Adrenal gland (tissue), 12 donors: ENCODE data around the gene CAPN7. TPM values are rescaled to one million over a fixed set of nuclear protein-coding genes. Genes with fewer than 3 reads are reported as not detected.
A peak's percentile ranks its signal among the peaks of the same experiment; 100 is the strongest.

ENCODE experiments used
- DNase-seq, 7 donors: peaks; one replicate each; pipeline ENCODE4 v3.0.0-alpha.2; 2019 to 2020
- H3K27ac ChIP-seq, 5 donors: fragments of 200-600 bp; sonication (generic) in 4 of 5; 1 replicate in 3 of 5; 2 replicates in 2 of 5; pipeline versions ENCODE4 v1.5.1 to v1.8.0; 2016 to 2020; ENCODE audit warnings: mild to moderate bottlenecking in 1 of 5
- H3K27me3 ChIP-seq: fragments of 200-600 bp; 2 replicates; pipeline ENCODE4 v1.8.0; 2021
- H3K36me3 ChIP-seq, 2 donors: fragments of 200-600 bp; replicated peaks in 1 of 2; 1 replicate in 1 of 2; 2 replicates in 1 of 2; pipeline versions ENCODE4 v1.5.1 to v1.8.0; 2018 to 2022
- H3K4me1 ChIP-seq, 2 donors: fragments of 200-600 bp; replicated peaks in 1 of 2; 1 replicate in 1 of 2; 2 replicates in 1 of 2; pipeline versions ENCODE4 v1.5.1 to v1.8.0; 2018 to 2021
- H3K4me3 ChIP-seq, 4 donors: fragments of 200-600 bp; sonication (generic) in 3 of 4; one replicate each; pipeline ENCODE4 v1.5.1; 2016 to 2018
- H3K9me3 ChIP-seq, 3 donors: fragments of 200-600 bp; sonication (generic) in 1 of 3; replicated peaks in 1 of 3; 1 replicate in 2 of 3; 2 replicates in 1 of 3; pipeline versions ENCODE4 v1.5.1 to v1.8.0; 2016 to 2021
- POLR2A ChIP-seq, 2 donors: fragments of 450-650 bp; IDR thresholded peaks; one replicate each; pipeline ENCODE4 v1.6.1; 2017; ENCODE audit warnings: antibody characterized with exemption in 2 of 2, mild to moderate bottlenecking in 2 of 2, moderate library complexity in 1 of 2
- WGBS, 4 donors: extraction: QIAGEN DNeasy Blood & Tissue Kit in 2 of 4; methylation state at CpG; one replicate each; pipeline versions ENCODE4 v1.1.5 to v1.1.7; 2013 to 2017; 5-methylcytosine and 5-hydroxymethylcytosine counted together
- intact Hi-C, 2 donors: fragments of 100-400 bp; cut with DNase I; formaldehyde crosslinking; loops; one replicate each; pipeline versions ENCODE4 v1.14.1 to v1.15.0; 2022 to 2023
- polyA plus RNA-seq, 3 donors: library from polyadenylated mRNA; stranded (reverse); fragments of 200-250 nt in 2 of 3; fragments of 350-450 nt in 1 of 3; fragmentation: Illumina TruSeq in 1 of 3; extraction: RNeasy Lipid Tissue Mini Kit (QIAGEN cat#74804) in 1 of 3; gene quantifications; one replicate each; pipeline ENCODE4 v1.2.3, GENCODE V29; 2013 to 2014
- total RNA-seq, 9 donors: library from RNA; depleted of rRNA in 4 of 9; stranded (reverse); fragments of >200 nt in 4 of 9; fragments of 120-200 nt in 1 of 9; fragmentation: NEBNext Ultra II Directional in 1 of 9; extraction: Animal tissue kit (Norgen Biotek cat#: 25700) in 1 of 9; gene quantifications; one replicate each; pipeline versions ENCODE4 v1.1.0 to v1.2.4, GENCODE V29; 2013 to 2023
- TF ChIP-seq, protein P1 (sequence below), 6 experiments: fragments of 450-650 bp in 4 of 6; fragments of 200-600 bp in 2 of 6; sonication (generic) in 1 of 6; IDR thresholded peaks; 1 replicate in 5 of 6; 2 replicates in 1 of 6; pipeline versions ENCODE4 v1.5.1 to v1.8.0; 2016 to 2021; ENCODE audit warnings: antibody characterized with exemption in 6 of 6, mild to moderate bottlenecking in 2 of 6, moderate library complexity in 1 of 6
- donor health status: healthy with polysubstance abuse.
- donor health status: Bipolar disorder and iron deficiency.
- donor health status: DM: yes; HTN: yes; CAD: no.
- donor health status: DM: no; HTN: no; CAD: no.
- donor health status: DM: no; HTN: no; CAD: no.
- donor health status: DM: yes; HTN: yes; CAD: no.

Gene CAPN7
- total and polyA plus RNA-seq, 12 donors = 14.4 to 54.9 (median 36.5) TPM

DNA sequence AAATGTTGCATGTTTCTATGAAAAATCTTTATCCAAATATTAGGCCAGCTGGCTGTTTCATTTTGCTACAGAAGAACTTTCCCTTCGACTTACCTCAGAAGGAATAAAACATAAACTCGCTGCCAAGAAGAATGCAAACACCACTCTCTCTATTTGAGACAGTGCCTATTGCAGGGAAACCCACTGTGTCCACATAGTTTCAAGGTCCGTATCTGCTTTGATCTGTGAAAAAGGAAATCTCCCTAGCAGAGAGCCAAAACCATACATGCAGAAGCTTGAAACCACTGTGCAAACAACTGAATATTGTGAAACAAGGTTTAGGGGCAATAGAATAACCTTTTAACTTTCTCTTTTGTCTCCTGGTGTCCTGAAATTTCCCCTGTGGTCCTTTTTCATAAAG lies 35.0 kb upstream of the CAPN7 start:
- no peak for DNase-seq

DNA sequence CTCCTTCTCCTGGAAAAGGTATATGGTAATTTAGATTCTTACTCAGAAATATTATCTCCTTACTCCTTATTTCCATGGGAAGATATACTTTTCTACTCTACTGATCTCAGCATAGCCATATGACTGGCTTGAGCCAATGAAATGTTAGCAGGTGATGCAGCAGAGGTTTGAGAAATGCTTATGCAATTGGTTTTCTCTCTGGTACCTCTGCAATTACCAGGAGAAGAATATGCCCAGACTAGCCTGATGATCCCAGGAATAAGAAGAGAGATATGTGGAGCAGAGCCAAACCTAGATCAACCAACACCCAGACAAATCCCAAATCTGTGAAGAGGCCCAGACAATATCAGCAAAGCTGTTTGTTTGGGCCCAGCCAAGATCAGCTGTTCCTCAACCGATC lies 33.2 kb upstream of the CAPN7 start:
- intact Hi-C loops = loop anchor here in 1 of 2 donors (10.0 kb wide), 1 partner anchor 58 kb away; no protein-coding TSS in a partner anchor
- no peaks in the 10 kb centered on the region for H3K9me3 ChIP-seq
- H3K4me1 ChIP-seq = no peaks in the 10 kb centered on the region
- TF ChIP-seq POLR2A (IDR thresholded peaks at IDR 0.05) = no peak
- TF ChIP-seq, protein P1, sequence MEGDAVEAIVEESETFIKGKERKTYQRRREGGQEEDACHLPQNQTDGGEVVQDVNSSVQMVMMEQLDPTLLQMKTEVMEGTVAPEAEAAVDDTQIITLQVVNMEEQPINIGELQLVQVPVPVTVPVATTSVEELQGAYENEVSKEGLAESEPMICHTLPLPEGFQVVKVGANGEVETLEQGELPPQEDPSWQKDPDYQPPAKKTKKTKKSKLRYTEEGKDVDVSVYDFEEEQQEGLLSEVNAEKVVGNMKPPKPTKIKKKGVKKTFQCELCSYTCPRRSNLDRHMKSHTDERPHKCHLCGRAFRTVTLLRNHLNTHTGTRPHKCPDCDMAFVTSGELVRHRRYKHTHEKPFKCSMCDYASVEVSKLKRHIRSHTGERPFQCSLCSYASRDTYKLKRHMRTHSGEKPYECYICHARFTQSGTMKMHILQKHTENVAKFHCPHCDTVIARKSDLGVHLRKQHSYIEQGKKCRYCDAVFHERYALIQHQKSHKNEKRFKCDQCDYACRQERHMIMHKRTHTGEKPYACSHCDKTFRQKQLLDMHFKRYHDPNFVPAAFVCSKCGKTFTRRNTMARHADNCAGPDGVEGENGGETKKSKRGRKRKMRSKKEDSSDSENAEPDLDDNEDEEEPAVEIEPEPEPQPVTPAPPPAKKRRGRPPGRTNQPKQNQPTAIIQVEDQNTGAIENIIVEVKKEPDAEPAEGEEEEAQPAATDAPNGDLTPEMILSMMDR (IDR thresholded peaks at IDR 0.05) = no peak
- no peak for DNase-seq
- H3K27ac ChIP-seq = no peak overlapping the region
- H3K36me3 ChIP-seq = no peaks in the 10 kb centered on the region
- no peaks in the 10 kb centered on the region for H3K27me3 ChIP-seq
- 75 to 96% (median 93%) methylated on average over 1 of the region's 1 CpG for WGBS, 4 donors
- no peak overlapping the region for H3K4me3 ChIP-seq

More for the DNA sequence above, 35.0 kb upstream of the CAPN7 start:
- H3K9me3 ChIP-seq = no peaks in the 10 kb centered on the region
- intact Hi-C loops = loop anchor here in 1 of 2 donors (10.0 kb wide), 1 partner anchor 56 kb away; no protein-coding TSS in a partner anchor
- H3K36me3 ChIP-seq = no peaks in the 10 kb centered on the region
- peak overlapping the region in 1 of 4 donors; percentile 9 for H3K4me3 ChIP-seq
- H3K27me3 ChIP-seq = no peaks in the 10 kb centered on the region
- TF ChIP-seq, protein P1 (IDR thresholded peaks at IDR 0.05) = no peak
- no peak for TF ChIP-seq POLR2A (IDR thresholded peaks at IDR 0.05)
- no peak overlapping the region for H3K27ac ChIP-seq
- WGBS, 4 donors = 8 to 52% (median 26%) methylated on average over 3 of the region's 3 CpGs
- no peaks in the 10 kb centered on the region for H3K4me1 ChIP-seq

DNA sequence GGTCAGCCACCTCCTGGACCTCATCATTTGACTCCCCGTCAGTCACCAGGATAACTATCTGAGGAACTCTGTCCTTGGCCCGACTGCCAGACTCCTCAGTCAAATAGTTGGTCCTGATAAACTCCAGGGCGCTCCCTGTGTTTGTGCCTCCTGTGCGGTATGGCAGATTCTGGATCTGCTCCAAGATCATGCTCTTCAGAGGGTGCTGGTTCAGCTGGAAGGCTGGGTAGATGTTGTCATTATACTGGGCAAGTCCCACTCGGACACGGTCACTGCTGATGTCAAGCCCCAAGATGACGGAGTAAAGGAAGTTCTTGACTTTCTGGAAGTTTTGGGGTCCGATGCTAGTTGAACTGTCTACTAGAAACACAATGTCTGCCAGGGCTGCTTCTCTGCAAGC lies 31.1 kb upstream of the CAPN7 start:
- H3K27ac ChIP-seq = no peak overlapping the region
- DNase-seq = no peak
- no peaks in the 10 kb centered on the region for H3K4me1 ChIP-seq
- 74 to 82% (median 81%) methylated on average over 8 of the region's 8 CpGs for WGBS, 4 donors
- H3K27me3 ChIP-seq = no peaks in the 10 kb centered on the region
- intact Hi-C loops = loop anchor here in 1 of 2 donors (10.0 kb wide), 1 partner anchor 60 kb away; no protein-coding TSS in a partner anchor
- no peaks in the 10 kb centered on the region for H3K36me3 ChIP-seq
- TF ChIP-seq, protein P1 (IDR thresholded peaks at IDR 0.05) = no peak
- no peak for TF ChIP-seq POLR2A (IDR thresholded peaks at IDR 0.05)
- no peaks in the 10 kb centered on the region for H3K9me3 ChIP-seq
- no peak overlapping the region for H3K4me3 ChIP-seq

DNA sequence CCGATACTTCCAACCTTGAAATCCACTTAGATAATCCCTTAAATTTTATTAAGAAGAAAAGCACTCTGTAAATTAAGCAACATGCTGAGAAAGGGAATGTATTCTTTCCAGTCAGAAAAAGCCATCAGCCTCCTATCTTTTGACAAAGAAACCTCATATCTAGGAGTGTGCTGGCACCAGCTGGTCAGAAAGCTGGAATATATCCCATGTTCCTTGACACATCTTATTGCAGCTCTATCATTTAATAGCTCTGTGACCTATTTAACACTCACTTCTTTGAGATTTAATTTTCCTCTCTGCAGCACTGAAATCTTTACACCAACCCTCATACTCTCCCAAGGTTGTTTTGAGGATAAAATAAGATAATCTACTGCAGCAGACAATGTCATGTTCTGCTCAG lies 30.4 kb upstream of the CAPN7 start:
- H3K27me3 ChIP-seq = no peaks in the 10 kb centered on the region
- no peak for TF ChIP-seq POLR2A (IDR thresholded peaks at IDR 0.05)
- TF ChIP-seq, protein P1 (IDR thresholded peaks at IDR 0.05) = no peak
- DNase-seq = no peak
- H3K36me3 ChIP-seq = no peaks in the 10 kb centered on the region
- intact Hi-C loops = loop anchor here in 1 of 2 donors (10.0 kb wide), 1 partner anchor 61 kb away; no protein-coding TSS in a partner anchor
- no peak overlapping the region for H3K4me3 ChIP-seq
- no peak overlapping the region for H3K27ac ChIP-seq
- 70 to 81% (median 75%) methylated on average over 1 of the region's 1 CpG for WGBS, 4 donors
- no peaks in the 10 kb centered on the region for H3K9me3 ChIP-seq
- no peaks in the 10 kb centered on the region for H3K4me1 ChIP-seq
